Measurements from ENCODE around the gene P2RY2.

The P2RY2 gene

GRCh38 chr11:73221451-73221850 is 3.4 kb downstream of the P2RY2 start:
- no peak for DNase-seq (ENCODE audit: low read depth)
- H3K4me3 ChIP-seq (ENCODE audit: low read depth, low read length), result no peak overlapping the region
- TF ChIP-seq, protein P1, sequence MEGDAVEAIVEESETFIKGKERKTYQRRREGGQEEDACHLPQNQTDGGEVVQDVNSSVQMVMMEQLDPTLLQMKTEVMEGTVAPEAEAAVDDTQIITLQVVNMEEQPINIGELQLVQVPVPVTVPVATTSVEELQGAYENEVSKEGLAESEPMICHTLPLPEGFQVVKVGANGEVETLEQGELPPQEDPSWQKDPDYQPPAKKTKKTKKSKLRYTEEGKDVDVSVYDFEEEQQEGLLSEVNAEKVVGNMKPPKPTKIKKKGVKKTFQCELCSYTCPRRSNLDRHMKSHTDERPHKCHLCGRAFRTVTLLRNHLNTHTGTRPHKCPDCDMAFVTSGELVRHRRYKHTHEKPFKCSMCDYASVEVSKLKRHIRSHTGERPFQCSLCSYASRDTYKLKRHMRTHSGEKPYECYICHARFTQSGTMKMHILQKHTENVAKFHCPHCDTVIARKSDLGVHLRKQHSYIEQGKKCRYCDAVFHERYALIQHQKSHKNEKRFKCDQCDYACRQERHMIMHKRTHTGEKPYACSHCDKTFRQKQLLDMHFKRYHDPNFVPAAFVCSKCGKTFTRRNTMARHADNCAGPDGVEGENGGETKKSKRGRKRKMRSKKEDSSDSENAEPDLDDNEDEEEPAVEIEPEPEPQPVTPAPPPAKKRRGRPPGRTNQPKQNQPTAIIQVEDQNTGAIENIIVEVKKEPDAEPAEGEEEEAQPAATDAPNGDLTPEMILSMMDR (IDR thresholded peaks at IDR 0.05; ENCODE audit: insufficient read depth, low read depth, low read length, missing control alignments), result no peak

DNA sequence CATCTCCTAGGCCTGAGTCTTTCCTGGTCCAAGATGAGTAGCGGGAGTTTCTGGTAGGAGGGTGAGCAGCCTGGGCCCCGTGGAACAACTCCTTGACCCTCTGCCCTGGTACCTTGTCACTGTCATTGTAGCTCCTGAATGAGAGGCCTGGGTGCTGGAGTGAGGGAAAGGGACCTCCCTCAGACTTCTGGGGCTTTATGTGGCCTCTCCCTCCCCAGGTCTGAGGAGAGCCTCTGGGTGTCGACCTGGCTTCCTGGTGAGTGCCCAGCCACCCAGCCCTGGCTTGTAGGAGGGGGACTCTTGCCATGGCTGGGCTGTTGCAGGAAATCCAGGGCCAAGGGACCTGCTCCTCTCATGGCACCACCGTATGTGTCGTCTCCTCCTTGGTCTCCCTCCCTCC is 3.9 kb downstream of the P2RY2 start:
- TF ChIP-seq, protein P1 (IDR thresholded peaks at IDR 0.05; ENCODE audit: insufficient read depth, low read depth, low read length, missing control alignments), result no peak
- H3K4me3 ChIP-seq (ENCODE audit: low read depth, low read length), result no peak overlapping the region
- DNase-seq (ENCODE audit: low read depth), result no peak

DNA sequence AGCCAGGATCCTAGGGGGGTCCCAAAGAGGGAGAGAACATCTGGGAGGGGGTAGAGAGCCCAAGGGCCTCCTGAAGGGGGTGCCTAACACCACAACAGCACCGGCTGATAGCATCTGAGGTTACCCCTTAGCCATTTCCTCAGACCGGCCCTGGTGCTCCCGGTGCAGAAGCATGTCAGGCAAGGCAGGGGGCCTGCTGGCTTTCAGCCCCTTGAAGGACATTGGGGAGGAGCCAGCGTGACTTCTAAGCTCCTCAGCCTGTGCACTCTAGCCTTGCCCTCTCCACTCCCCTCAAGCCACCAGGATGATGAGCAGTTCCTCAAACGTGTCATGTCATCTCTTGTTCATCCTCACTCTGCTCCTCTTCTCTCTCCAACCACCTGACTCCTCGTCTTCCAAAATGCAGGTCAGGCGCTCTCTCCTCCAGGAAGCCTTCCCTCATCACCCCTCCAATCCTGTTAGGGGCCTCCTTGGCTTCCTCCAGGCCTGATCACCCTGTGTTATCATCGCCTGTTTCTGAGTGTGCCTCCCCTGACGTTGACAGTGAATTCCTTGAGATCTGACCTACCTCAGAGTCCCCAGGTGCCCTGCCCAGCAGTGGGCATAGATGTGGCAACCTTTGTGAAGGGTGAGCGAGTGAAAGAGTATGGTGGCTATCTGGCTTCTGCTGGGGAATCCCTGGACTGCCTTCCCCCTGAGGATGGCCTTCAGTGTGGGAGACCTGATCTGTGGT is 6.1 kb downstream of the P2RY2 start:
- TF ChIP-seq, protein P1 (IDR thresholded peaks at IDR 0.05; ENCODE audit: insufficient read depth, low read depth, low read length, missing control alignments), result no peak
- H3K4me3 ChIP-seq (ENCODE audit: low read depth, low read length), result no peak overlapping the region
- DNase-seq (ENCODE audit: low read depth), result no peak

DNA sequence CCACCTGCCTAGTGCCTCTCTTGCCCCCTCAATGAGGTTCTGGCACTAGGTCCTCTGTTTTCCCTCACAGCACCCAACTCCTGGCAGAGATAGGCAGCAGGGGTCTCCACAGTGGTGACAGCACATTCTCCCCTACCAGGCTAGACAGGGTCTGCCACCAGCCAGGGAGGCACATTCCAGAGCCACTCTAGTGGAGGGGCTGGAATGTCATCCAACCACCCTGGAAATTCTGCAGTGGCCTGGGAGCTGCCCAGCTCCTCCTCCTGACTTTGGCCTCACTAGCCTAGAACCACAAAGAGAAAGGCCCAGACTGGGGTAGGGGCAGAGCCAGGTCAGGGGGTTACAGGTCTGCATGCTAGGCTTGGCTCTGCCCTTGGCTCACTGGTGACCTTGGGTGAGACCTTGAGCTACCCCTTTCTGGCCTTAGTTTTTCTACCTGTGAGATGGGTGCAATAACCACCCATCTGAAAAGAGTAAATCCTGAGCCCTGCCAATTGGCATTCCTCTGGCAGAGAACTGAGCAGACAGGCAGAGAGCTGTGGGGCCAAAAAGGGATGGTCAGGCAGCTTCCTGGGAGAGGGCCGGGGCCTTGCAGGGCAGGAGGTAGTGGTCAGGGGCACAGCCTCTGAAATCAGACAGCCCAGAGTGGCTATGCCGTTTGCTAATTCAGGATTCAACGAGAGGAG is 7.1 kb downstream of the P2RY2 start:
- TF ChIP-seq, protein P1 (IDR thresholded peaks at IDR 0.05; ENCODE audit: insufficient read depth, low read depth, low read length, missing control alignments), result no peak
- DNase-seq (ENCODE audit: low read depth), result no peak

GRCh38 chr11:73225851-73226250 is 7.8 kb downstream of the P2RY2 start:
- H3K4me3 ChIP-seq (ENCODE audit: low read depth, low read length), result no peak overlapping the region
- TF ChIP-seq, protein P1 (IDR thresholded peaks at IDR 0.05; ENCODE audit: insufficient read depth, low read depth, low read length, missing control alignments), result no peak
- DNase-seq (ENCODE audit: low read depth), result no peak

More for the DNA sequence above, 7.1 kb downstream of the P2RY2 start:
- no peak overlapping the region for H3K4me3 ChIP-seq (ENCODE audit: low read depth, low read length)

GRCh38 chr11:73226297-73227006 is 8.4 kb downstream of the P2RY2 start:
- DNase-seq (ENCODE audit: low read depth), result no peak
- no peak overlapping the region for H3K4me3 ChIP-seq (ENCODE audit: low read depth, low read length)
- TF ChIP-seq, protein P1 (IDR thresholded peaks at IDR 0.05; ENCODE audit: insufficient read depth, low read depth, low read length, missing control alignments), result no peak

All from GM12865 (cell line).